NCI-H2107 (cell line): ENCODE results near the gene IQCN.

Experiments used
- DNase-seq: peaks from one replicate; lab custom pipeline; 2025; lab: John Stamatoyannopoulos, UW

The IQCN gene

DNA sequence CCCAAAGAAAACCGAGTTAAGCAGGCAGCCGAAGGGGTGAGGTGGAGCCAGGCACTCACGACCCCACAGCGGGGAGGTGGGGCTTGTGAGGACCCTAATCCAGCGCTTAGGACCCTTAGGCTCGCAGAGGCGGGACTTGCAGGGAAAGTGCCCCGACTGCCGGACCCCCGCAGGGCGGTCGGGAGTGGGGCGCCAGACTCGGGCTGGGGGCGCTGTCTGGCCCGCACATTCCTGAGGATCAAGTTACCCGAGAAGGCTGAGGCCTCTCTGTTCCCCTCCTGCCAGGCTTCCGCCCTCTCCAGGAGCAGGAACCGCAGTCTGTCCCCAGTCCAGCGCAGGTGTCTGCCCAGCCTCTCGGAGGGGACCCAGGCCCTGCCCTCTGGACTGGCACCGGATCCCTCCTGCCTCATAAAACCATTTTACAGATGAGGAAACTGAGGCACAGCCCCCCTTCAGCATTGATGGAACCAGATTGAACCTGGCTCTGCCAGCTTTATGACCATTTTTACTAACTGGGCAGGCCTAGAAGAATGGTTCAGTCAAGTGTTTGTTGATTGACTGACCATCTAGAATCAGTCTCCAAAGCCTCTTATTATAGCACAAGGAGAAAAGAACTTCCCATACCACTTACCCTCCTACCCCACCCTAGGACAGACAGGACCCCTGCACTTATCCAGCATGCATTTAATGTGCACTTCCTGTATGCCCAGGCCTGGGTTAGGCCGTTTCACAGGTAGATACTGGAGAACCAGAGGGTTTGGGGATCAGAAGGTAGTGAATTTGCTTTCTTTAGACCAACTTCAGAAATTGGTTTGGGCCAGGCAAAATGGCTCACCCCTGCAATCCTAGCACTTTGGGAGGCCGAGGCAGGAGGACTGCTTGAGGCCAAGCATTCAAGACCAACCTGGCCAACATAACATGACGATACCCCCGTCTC lies 13.9 kb upstream of the IQCN start:
- no peak for DNase-seq

DNA sequence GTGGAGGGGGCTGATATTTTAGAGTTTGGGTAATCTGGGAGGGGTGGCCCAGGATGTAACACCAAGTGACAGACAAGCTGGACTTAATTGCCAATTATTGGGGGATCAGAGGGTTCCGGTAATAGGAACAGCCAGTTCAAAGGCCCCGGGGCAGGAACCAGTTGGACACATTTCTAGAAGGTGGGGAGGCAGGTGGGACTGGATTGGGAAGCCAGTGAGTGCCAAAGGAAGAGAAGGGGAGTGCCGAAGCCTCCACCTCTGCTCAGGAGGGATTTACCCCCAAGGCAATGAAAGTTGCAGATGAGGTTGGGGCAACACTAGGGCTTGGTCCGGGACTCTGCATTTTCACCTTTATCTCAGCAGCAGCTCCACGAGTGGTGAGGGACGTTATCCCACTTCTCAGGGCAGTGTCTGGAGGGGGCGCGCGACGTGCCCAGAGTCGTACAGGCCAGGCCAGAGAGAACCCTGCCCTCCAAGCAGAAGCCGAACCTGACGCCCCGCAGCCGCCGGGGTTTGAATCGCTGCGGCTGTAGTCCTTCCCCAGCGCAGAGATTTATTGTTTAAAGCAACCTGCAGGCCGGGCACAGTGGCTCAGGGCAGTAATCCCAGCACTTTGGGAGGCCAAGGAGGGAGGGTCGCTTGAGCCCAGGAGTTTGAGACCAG lies 12.9 kb upstream of the IQCN start:
- no peak for DNase-seq

DNA sequence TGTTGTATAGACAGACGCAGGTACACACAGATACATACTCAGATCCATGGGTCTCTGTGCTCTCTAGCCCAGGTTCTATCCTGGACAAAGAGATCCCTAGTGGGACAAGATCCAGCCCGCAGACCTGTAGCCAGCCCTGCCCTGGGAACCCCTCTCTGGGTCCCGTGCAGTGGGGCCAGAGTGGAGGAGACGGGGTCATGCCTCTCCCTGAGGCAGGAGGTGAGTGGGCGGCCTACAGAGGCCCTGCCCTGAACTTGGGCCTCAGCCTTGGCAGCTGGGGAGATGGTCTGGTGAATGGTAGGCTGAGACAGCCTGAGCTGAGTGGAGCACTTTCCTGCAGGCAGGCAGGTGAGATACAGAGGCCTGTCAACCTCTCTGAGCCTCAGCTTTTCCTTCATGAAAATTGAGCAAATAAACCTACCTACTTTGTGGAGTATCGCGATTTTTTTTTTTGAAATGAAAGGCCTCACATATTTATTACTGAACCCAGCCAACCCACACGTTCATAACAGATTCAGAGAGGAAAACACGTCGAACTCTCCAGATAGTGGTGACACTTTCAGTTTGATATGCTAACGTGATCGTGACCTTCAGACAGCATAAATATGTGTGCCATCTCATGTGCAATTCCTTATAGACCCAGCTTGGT lies 10.6 kb upstream of the IQCN start:
- DNase-seq: no peak

DNA sequence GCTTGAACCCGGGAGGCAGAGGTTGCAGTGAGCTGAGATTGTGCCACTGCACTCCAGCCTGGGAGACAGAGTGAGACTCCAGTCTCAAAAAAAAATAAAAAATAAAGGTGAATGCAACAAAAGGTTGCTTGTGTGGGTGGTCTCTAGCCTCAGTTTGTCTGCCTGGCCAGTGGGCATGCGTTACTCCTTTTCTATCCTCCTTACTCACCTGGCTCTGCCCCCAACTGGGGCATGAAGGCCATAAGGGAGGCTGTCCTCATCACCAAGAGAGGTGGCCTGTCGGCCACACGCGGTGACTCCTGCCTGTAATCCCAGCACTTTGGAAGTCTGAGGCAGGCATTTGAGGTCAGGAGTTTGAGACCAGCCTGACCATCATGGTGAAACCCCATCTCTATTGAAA lies 9.1 kb upstream of the IQCN start:
- DNase-seq: no peak

DNA sequence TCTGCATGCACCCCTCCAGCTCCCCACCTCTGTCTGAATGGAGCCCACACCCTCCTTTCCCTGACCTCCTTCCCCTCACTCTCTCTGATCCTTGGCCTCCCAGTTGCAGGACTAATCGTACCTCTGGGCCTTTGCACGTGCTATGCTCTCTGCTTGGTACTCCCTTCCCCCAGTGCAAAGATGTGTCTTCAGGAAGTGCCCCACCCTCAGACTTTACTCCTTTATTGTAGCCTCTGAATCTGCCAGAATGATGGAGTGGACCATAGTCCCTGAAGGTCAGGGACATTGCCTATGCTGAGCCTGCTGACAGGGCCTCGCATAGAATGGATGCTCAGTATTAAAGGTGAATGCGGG lies 8.5 kb upstream of the IQCN start:
- no peak for DNase-seq

DNA sequence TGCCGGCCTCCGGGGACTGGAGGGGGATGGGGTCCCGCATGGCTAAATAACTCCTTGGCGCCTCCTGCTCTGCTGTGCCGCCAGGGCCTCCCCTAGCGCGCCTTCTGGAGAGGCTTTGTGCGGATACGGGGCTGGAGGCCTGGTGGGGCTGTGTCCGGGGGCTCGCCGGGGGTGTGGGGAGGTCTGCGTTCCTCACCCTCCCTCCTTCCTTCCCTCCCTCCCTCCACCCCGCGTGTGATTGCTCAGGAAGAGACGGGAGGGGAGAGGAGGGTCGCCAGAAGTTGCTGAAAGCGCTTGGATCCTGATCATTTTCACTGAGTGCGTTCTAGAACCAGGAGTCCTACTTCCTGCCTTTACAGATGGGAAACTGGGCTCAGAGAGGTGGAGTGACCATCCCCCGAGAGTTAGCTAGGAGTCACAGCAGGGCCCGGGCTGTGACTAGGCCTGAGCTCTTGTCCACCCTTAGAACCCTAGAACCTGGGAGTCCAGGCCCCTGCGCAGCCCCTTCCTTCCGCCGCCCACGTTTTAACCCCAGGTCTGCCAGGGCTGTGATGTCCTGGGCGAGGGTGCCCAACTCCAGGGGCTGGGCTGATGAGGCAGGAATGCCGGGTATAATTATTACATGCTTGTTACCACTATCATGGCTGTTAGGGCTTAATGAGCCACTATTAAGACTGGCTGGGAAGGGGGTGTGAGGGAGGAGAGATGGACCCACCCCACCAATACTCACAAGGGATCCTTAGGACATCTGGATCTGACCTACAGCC lies 8.0 kb upstream of the IQCN start:
- no peak for DNase-seq

DNA sequence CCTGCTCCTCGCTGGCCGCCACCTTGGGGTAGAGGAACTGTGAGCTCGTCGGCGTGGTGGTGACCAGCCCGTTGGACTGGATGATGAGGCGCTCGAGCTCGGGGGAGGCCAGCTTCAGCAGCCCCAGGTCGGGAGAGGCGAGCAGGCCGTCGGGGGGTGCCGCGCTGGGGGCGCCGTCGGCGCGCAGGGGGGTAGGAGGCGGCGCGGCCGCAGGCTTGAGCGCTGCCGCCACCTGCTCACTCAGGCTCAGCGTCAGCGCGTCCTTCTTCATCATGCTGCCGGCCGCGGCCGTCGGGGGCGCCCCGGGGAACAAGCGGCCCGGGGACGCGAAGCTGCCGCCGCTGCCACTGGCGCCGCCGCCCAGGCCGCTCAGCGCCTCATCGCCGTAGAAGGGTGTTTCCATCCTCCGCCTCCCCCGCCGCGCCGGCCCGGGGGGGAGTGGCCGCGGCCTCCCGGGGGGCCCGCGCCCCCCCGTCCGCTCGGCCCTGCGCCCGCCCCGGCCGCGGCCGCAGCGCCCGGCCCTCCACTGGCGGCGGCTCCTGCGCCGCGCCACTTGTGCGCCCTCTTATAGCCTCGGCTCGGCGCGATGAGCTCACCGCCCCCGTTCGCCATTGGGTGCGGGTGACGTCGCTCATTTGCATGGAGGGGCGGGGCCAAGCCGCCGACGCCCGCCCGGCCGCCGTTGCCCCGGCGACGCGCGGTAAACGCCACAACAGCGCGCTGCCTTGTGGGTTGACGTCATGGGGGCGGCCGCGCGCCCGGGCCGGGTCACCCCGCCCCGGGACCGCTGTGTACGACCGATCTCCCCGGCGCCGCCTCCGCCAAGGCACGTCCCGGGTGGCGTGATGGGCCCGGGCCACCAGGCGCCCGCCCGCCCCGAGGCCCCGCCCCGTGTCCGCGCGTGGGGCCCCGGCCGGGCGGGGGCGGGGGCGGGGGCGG lies 7.1 kb upstream of the IQCN start, which contains the start of gene JUND:
Gene JUND (minus strand): TSS at position 541 of the 939 bp plus-strand sequence. CDS start 138 bp downstream, at position 403.
- DNase-seq: peak; percentile 96

DNA sequence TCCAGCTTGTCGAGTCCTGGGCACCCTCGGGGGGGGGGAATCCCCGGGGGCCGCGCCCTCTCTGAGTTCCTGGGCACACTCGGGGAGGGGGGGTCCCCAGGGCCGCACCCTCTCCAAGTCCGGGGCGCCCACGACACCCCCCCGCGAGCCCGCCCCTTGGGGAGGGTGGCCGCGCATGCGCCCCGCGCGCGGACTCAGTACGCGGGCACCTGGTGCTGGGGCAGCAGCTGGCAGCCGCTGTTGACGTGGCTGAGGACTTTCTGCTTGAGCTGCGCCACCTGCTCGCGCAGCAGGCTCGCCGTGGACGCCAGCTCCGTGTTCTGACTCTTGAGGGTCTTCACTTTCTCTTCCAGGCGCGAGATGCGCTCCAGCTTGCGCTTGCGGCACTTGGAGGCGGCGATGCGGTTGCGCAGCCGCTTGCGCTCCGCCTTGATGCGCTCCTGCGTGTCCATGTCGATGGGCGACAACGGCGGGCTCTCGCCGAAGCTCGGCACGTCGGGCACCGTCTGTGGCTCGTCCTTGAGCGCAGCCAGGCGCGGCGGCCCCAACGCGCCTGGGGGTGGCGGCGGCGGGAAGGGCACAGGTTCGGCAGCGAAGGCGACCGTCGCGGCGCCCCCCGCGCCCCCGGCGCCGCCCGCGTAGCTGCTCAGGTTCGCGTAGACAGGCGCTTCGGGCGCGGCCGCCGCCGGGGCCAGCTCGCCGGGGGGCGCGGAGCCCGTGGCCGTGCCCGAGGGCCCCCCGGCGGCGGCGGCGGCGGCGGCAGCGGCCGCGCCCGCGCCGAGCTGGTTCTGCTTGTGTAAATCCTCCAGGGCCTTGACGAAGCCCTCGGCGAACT lies 6.2 kb upstream of the IQCN start:
- peak; percentile 83 for DNase-seq

DNA sequence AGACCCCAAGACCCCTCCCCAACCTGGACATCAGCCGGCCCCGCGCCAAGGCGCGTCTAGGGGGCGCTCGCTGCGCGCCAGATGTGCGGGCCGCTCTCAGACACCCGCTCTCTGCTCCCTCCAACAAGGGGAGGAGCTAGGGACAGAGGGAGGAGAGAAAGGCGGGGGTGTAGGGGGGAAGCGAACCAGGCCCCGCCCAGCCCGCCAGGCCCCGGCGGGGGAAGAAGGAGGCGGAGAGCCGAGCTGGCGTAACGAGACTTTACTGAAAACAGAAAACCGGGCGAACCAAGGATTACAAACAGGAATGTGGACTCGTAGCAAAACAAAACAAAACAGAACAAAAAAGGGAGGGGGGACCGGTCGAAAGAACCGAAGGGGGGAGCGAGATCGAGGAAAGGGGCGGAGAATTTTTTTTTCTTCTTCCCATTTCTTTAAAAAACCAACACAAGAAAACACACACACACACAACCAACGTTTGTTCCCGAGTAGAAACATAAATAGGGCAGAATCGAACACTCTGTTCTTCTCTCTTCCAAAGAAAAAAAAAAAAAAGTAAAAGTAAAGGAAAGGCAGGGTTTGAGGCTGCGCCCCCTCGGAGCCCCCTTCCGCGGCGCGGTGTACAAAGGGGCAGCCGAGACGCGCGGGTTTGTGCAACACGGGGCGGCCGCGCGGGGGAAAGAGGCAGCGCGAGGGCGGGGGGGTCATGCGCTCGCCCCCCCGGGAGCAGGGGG lies 5.4 kb upstream of the IQCN start:
- peak; percentile 78 for DNase-seq

DNA sequence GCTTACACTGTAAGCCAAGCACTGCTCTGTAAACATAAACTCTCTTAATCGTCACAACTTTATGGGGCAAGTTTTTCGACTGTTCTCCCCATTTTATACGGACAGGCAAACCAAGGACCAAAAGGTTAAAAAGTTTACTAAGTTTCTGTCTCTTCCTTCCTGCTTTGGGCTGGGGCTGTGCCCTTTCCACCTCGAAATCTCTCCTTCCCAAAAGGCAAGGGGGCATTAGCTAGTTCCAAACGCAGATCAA lies 4.9 kb upstream of the IQCN start:
- no peak for DNase-seq

DNA sequence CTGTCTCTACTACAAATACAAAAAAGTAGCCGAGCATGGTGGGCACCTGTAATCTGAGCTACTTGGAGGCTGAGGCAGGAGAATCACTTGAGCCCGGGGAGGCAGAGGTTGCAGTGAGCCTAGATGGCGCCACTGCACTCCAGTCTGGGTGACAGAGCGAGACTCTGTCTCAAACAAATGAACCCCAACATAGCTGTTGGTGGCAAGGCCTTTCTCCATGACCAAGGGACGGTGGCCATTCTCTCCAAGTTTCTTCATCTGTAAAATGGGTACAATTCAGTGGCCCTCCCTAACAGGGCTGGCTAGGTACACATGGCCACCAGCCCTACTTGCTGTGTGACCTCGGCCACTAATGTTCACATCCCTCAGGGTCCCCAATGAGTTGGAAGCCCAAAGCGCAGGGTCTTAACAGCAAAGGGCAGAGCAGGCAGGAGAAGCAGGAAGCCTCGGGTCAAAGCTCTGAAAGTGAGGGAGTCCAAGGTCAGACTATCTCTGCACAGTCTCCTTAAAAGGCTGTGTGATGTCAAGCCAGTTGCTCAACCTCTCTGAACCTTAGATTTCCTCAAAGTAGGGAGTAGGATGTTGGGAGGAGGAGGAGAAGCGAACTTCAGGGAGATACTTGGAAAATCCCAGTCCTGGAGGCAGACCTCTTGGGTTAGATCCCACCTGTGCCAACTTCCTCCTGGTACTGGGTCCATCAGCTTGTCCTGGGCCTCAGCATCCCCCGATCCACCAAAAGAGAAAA lies 4.4 kb upstream of the IQCN start:
- DNase-seq: no peak

DNA sequence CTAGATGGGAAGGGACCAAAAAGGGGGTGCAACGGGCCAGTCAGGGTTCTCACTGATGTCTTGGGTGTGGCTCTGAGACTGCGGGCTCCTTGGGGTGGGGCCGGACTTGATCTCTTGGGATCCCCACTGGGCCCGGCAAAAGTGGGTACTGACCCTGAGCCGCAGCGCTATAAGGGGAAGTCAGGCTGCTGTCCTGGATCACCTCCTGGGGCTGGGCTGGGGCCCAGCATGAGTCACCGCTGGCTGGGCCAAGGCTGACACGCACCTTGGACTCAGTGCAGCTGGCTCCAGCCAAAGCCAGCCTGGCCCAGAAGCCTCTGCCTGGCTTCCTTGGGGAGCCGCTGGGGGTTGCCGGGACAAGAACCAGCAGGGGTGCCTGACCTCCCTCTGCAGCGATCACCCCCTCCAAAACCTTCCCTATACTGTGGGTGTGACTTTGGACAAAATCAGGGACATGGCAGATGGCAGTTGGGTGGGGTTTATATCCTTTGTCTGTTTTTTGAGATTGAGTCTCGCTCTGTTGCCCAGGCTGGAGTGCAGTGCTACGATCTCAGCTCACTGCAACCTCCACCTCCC lies 617 bp upstream of the IQCN start:
- DNase-seq: no peak

DNA sequence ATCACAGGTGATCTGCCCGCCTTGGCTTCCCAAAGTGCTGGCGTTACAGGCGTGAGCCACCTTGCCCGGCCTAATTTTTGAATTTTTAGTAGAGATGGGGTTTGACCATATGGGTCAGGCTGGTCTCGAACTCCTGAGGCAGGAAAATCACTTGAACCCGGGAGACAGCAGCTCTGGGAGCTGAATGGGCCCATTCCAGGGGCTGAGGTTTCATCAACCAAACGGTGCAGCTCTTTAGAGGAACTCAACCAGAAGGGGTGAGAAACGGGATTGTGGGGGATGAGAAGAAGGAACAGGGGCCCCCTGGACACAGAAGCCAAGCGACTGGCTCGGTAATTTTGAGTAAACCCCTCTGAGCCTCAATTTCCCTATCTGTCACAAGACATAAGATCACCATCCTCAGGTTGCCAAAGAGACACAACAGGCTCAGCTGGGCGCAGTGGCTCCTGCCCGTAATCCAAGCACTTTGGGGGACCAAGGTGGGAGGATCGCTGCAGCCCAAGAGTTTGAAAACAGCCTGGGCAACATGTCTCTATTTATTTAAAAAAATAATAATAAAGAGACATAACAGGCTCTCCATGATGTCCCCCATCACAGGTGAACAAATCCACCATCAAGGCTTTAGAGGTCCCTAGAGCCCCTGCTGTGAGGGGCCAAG lies 562 bp downstream of the IQCN start:
- DNase-seq: no peak

DNA sequence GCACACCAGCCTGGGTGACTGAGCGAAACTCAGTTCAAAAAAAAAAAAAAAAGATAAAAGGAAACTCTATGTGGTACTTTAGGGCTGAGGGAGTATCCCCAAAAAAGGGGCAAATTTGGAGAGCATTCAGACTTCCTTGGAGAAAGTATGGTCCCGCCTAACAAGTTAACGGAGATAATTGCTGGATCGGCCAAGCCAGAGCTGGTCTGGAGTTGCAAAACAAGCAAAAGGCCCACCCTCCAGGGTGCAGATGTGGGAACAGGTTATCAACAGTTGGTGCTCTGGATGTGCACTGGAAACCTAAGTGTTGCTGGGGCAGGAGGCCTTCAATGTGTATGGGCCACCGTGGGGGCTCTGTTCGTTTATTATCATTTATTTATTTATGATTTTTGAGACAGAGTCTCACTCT lies 2.8 kb downstream of the IQCN start:
- no peak for DNase-seq

DNA sequence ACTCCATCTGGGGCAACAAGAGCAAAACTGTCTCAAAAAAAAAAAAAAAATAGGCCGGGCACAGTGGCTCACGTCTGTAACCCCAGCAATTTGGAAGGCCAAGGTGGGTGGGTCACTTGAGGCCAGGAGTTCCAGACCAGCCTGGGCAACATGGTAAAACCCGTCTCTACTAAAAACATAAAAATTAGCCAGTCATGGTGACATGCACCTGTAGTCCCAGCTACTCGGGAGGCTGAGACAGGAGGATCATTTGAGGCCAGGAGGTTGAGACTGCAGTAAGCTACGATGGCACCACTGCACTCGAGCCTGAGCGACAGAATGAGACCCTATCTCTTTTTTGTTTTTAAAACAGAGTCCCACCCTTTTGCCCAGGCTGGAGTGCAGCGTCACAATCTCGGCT lies 3.9 kb downstream of the IQCN start:
- DNase-seq: no peak

DNA sequence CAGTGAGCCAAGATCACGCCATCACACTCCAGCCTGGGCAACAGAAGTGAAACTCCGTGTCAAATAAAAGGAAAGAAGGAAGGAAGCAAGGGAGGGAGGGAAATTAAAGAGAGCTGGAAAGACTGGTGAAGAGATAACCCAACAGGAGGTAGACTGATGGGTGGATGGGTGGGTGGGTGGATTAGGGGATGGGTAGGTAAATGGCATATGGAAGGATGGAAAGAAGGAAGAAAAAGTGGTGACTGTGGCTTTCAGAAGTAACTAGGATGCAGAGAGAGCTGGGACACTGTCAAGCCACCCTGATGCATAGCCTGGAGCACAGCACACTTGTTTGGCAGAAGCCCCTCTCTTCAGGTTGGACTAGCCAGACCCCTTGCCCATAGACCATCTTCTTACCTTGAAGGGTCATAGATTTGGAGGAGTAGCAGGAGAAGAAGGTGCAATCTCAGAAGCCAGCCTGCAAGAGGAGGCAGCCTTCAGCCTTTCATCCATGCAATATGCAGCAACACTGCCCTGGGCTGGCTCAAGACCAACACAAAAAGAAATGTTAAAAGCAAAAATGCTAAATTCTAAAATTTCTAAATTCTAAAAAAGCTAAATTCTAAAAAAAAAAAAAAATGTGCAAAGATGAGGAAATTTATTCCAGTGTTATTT lies 5.1 kb downstream of the IQCN start:
- DNase-seq: no peak
